Upper lobe of left lung (tissue), 4 donors: ENCODE measurements around the gene SKA3.

Experiments used
- EP300 ChIP-seq, 4 donors: sonication (generic); formaldehyde crosslinking; IDR thresholded peaks; one replicate each; pipeline ENCODE4 v1.5.1; 2017; ENCODE audit warnings: antibody characterized with exemption in 4 of 4, control low read depth in 2 of 4
- POLR2A ChIP-seq, 4 donors: fragments of 450-650 bp; IDR thresholded peaks; one replicate each; pipeline ENCODE4 v1.5.1; 2016 to 2017; ENCODE audit warnings: antibody characterized with exemption in 4 of 4, mild to moderate bottlenecking in 2 of 4
- TF ChIP-seq, protein P1 (sequence below), 6 experiments: fragments of 450-650 bp in 4 of 6; fragments of 200-600 bp in 2 of 6; sonication (generic) in 2 of 6; IDR thresholded peaks; one replicate each; pipeline ENCODE4 v1.5.1; 2016 to 2019; ENCODE audit warnings: antibody characterized with exemption in 6 of 6

- TF ChIP-seq, protein P1, sequence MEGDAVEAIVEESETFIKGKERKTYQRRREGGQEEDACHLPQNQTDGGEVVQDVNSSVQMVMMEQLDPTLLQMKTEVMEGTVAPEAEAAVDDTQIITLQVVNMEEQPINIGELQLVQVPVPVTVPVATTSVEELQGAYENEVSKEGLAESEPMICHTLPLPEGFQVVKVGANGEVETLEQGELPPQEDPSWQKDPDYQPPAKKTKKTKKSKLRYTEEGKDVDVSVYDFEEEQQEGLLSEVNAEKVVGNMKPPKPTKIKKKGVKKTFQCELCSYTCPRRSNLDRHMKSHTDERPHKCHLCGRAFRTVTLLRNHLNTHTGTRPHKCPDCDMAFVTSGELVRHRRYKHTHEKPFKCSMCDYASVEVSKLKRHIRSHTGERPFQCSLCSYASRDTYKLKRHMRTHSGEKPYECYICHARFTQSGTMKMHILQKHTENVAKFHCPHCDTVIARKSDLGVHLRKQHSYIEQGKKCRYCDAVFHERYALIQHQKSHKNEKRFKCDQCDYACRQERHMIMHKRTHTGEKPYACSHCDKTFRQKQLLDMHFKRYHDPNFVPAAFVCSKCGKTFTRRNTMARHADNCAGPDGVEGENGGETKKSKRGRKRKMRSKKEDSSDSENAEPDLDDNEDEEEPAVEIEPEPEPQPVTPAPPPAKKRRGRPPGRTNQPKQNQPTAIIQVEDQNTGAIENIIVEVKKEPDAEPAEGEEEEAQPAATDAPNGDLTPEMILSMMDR (IDR thresholded peaks at IDR 0.05), result no peak
- TF ChIP-seq POLR2A (IDR thresholded peaks at IDR 0.05), result no peak
- no peak for TF ChIP-seq EP300 (IDR thresholded peaks at IDR 0.05)
These were observed 56.2 kb downstream of the SKA3 start for GRCh38 chr13:21120191-21120590.
